Fibroblast of the aortic adventitia (primary cell): Measurements from ENCODE around the gene FPR3. TPM values are rescaled to one million over a fixed set of nuclear protein-coding genes. Genes with fewer than 3 reads are reported as not detected.
A peak's percentile ranks its signal among the peaks of the same experiment; 100 is the strongest.
"Not testable (repeated sequence)": the region's sequence is repeated elsewhere in the genome, so short reads cannot be mapped to it uniquely, and the experiment has no call there.

Experiments used
- DNase-seq: peaks from one replicate; pipeline ENCODE4 v3.0.0-alpha.2; 2010; ENCODE audit warnings: low read depth
- H3K4me3 ChIP-seq: 2 replicates; pipeline ENCODE4 v1.5.1; 2011; ENCODE audit warnings: low read depth, mild to moderate bottlenecking, control low read depth, low read length, moderate library complexity
- total RNA-seq: library from RNA; depleted of rRNA; stranded (reverse); fragments of >200 nt; gene quantifications from 2 replicates; pipeline ENCODE4 v1.2.3, GENCODE V29; 2012; ENCODE audit warnings: low replicate concordance
- TF ChIP-seq, protein P1 (sequence below): IDR thresholded peaks from 2 replicates; pipeline ENCODE4 v1.5.1; 2011; ENCODE audit warnings: mild to moderate bottlenecking, low read length, control low read depth, inconsistent platforms; ENCODE audit not compliant: insufficient read depth

The FPR3 gene
- total RNA-seq, 1 donor, result not detected

DNA sequence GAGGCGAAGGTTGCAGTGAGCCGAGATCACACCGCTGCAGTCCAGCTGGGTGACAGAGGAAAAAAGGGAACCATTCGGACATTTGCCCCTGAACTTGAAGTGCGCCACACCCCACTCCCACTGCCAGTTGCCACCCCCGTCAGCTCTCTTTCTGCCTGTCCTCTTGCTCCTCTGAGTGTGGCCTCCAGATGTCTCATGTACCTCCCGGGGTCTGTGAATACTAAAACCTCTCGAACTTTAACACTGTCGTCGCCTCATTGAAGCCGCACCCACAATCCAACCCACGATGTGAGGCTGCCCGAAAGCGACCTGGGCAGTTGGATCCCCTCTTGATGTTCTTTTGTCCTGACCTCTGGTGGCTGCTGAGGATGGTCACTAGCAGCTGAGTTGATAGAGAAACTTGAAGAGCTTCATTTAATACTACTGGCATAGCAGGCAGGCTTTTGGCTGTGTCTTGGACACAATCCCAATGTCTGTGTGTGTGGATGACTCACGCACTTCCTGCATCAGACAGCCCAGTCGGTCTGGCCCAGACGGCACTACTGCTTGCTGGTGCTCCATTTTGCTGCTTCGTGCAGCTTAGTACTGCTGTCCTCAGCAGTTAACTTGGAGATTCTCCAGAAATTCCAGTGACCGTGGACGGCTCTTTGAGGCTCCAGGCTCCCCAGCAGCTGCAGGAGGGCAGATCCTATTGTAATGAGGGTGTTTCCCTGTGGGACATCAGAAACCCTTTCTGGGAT, 4.2 kb downstream of the FPR3 start:
- TF ChIP-seq, protein P1, sequence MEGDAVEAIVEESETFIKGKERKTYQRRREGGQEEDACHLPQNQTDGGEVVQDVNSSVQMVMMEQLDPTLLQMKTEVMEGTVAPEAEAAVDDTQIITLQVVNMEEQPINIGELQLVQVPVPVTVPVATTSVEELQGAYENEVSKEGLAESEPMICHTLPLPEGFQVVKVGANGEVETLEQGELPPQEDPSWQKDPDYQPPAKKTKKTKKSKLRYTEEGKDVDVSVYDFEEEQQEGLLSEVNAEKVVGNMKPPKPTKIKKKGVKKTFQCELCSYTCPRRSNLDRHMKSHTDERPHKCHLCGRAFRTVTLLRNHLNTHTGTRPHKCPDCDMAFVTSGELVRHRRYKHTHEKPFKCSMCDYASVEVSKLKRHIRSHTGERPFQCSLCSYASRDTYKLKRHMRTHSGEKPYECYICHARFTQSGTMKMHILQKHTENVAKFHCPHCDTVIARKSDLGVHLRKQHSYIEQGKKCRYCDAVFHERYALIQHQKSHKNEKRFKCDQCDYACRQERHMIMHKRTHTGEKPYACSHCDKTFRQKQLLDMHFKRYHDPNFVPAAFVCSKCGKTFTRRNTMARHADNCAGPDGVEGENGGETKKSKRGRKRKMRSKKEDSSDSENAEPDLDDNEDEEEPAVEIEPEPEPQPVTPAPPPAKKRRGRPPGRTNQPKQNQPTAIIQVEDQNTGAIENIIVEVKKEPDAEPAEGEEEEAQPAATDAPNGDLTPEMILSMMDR, result no peak
- peak; percentile 98 for DNase-seq
- H3K4me3 ChIP-seq, result no peak overlapping the region

DNA sequence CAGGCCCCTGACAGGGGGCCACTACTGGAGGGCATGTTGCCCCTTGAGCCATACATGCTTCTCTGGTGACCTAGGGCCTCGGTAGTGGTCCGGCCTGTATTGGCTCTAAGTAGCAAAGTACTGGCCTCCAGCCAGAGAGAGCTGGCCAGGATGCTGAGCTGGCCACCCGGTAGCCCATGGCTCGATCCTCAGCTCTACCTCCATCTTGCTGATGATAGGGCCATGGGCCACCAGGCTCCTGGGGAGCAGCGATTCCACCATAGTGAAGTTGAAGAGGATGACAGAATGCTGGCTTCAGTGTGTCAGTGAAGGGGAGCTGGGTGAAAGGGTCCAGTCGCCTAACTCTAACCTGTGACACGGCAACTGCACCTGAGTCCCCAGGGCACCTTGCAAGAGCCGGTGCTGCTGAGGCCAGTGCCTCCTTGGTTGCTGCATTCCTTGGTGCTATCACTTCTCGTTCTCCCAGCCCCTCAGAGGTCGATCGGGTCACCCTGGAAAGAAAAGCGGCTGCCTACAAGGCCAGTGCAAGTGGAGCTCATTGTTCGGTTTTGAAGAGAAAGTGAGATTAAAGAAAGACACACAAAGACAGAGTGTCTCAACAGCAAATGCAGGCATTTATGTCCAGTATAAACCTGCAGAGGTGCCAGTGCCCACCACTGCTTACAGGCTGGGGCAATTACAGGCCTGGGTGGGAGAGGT, 5.0 kb downstream of the FPR3 start:
- no peak overlapping the region for H3K4me3 ChIP-seq
- TF ChIP-seq, protein P1, result no peak
- DNase-seq, result no peak

- H3K4me3 ChIP-seq, result no peak overlapping the region
- DNase-seq, result peak; percentile 93
- TF ChIP-seq, protein P1, result no peak
Measured at GRCh38 chr19:51800473-51801244, 5.7 kb downstream of the FPR3 start.

DNA sequence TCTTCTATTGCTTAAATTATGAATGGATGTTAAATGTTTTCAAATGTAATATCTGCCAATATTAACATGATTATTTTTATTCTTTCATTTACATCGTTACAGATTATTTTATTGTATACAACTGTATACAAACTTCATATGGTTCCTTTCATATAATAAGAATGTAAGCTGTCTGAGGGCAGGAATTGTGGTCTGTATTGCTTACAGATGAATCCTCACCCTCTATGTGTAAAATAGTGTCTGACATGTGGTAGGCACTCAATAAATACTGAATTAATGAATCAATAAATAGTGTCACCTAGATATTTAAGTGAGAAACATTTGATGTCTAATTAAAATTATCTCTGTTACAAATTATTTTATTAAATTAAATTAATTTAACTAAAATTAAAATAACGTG, 7.8 kb downstream of the FPR3 start:
- no peak overlapping the region for H3K4me3 ChIP-seq
- DNase-seq, result no peak
- TF ChIP-seq, protein P1, result no peak

DNA sequence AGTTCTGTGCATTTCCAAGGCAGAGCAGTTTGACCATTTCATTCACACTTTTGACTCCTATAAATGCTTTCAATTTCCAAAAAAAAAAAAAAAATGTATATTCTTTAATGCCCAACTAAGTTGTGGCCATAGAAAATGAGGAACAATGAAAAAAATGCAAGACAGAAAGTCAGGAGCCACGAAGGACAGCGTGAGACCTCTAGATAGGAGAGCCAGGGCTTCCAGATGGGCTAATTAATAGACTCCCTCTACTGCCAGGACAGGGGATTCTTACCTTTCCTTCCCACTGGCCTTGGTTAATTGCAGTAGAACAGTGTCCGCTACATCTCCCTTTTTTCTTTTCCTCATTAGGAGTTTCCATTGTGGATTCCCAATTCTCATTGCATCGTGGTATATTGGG, 8.6 kb downstream of the FPR3 start:
- DNase-seq, result no peak
- TF ChIP-seq, protein P1, result no peak
- H3K4me3 ChIP-seq, result no peak overlapping the region

- TF ChIP-seq, protein P1, result no peak
- no peak overlapping the region for H3K4me3 ChIP-seq
- DNase-seq, result no peak
Measured at GRCh38 chr19:51803967-51804366, 9.0 kb downstream of the FPR3 start.

- not testable (repeated sequence) for DNase-seq
Measured at GRCh38 chr19:51804789-51805188, 9.8 kb downstream of the FPR3 start.

DNA sequence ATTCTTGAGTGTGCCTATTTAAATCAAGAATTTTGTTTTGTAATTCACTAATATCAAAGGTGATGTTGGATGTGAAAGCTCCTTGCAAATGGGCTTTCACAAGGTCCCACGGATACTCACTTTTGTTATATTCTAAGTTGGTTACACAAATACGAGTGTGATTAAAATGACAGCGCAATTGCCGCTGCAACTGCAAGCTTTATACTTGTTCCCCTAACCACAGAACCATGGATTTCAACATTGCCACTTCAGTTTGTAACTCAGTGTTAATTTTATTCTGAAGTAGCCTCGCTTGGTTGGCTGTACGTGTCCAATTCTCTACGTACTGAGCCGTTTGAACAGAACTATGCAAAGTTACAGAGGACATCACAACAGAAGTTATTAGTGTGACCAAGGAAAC, 10.4 kb downstream of the FPR3 start:
- not testable (repeated sequence) for H3K4me3 ChIP-seq, DNase-seq

More at GRCh38 chr19:51804789-51805188, 9.8 kb downstream of the FPR3 start:
- not testable (repeated sequence) for H3K4me3 ChIP-seq

DNA sequence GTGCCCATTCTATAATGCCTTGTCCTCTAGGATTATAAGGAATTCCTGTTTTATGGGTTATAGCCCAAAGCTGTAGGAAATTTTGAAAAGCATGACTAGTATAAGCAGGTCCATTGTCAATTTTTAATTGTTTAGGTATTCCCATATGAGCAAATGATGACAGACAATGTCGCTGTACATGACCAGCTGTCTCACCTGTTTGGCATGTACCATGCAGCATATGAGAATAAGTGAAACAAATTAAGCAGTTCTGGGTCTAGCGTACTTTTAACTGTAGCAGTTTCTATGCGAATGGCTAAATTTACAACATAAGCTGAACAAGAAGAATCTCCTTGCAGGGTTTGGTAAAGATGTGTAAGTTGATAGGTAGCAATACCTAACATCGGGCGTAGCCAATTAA, 11.6 kb downstream of the FPR3 start:
- not testable (repeated sequence) for H3K4me3 ChIP-seq

More for the DNA sequence above, 11.6 kb downstream of the FPR3 start:
- DNase-seq, result not testable (repeated sequence)
